HG02678 (cell line): ENCODE data around the gene CNPY4.
"Not testable (repeated sequence)": the region's sequence is repeated elsewhere in the genome, so short reads cannot be mapped to it uniquely, and the experiment has no call there.

Experiments used
- ATAC-seq: cut with Tn5 transposase; IDR thresholded peaks from one replicate; pipeline ENCODE4 v1.9.1; 2021; ENCODE audit warnings: mild to moderate bottlenecking, moderate library complexity; ENCODE audit not compliant: unreplicated experiment

The CNPY4 gene

GRCh38 chr7:100146350-100146749 is 26.9 kb downstream of the CNPY4 start:
- not testable (repeated sequence) for ATAC-seq

- ATAC-seq = no peak
These were observed 27.8 kb downstream of the CNPY4 start for GRCh38 chr7:100147278-100147677.

- no peak for ATAC-seq
These were observed 28.8 kb downstream of the CNPY4 start for GRCh38 chr7:100148225-100148558.

- peak; percentile 98 for ATAC-seq
These were observed 29.3 kb downstream of the CNPY4 start, which contains the start of gene LAMTOR4 for GRCh38 chr7:100148559-100149328. Gene LAMTOR4 (plus strand): TSS chr7:100148918. CDS start chr7:100148973, 55 bp downstream.

GRCh38 chr7:100152404-100152803 is 33.0 kb downstream of the CNPY4 start:
- no peak for ATAC-seq

- no peak for ATAC-seq
These were observed 33.7 kb downstream of the CNPY4 start for GRCh38 chr7:100152937-100153666.

GRCh38 chr7:100153708-100154535 is 34.5 kb downstream of the CNPY4 start:
- no peak for ATAC-seq

- ATAC-seq = no peak
These were observed 35.4 kb downstream of the CNPY4 start for GRCh38 chr7:100154651-100155491.

GRCh38 chr7:100155553-100156317 is 36.3 kb downstream of the CNPY4 start:
- no peak for ATAC-seq

GRCh38 chr7:100156331-100157068 is 37.1 kb downstream of the CNPY4 start:
- ATAC-seq = no peak

- no peak for ATAC-seq
These were observed 37.6 kb downstream of the CNPY4 start for GRCh38 chr7:100157069-100157333.

GRCh38 chr7:100157334-100158228 is 38.1 kb downstream of the CNPY4 start:
- ATAC-seq = no peak

GRCh38 chr7:100158229-100159098 is 39.0 kb downstream of the CNPY4 start, which contains the start of gene TRAPPC14:
Gene TRAPPC14 (minus strand): TSS chr7:100158723. CDS start chr7:100158499, 224 bp downstream.
- peak; percentile 80 for ATAC-seq

GRCh38 chr7:100159099-100159623 is 39.7 kb downstream of the CNPY4 start:
- ATAC-seq = no peak

- ATAC-seq = no peak
These were observed 40.6 kb downstream of the CNPY4 start for GRCh38 chr7:100160067-100160466.

- ATAC-seq = no peak
These were observed 43.6 kb downstream of the CNPY4 start for GRCh38 chr7:100163006-100163531.

GRCh38 chr7:100163871-100164270 is 44.4 kb downstream of the CNPY4 start:
- no peak for ATAC-seq
